Measurements from ENCODE around the gene FBXL19.
"Not testable (repeated sequence)": the region's sequence is repeated elsewhere in the genome, so short reads cannot be mapped to it uniquely, and the experiment has no call there.

The FBXL19 gene

DNA sequence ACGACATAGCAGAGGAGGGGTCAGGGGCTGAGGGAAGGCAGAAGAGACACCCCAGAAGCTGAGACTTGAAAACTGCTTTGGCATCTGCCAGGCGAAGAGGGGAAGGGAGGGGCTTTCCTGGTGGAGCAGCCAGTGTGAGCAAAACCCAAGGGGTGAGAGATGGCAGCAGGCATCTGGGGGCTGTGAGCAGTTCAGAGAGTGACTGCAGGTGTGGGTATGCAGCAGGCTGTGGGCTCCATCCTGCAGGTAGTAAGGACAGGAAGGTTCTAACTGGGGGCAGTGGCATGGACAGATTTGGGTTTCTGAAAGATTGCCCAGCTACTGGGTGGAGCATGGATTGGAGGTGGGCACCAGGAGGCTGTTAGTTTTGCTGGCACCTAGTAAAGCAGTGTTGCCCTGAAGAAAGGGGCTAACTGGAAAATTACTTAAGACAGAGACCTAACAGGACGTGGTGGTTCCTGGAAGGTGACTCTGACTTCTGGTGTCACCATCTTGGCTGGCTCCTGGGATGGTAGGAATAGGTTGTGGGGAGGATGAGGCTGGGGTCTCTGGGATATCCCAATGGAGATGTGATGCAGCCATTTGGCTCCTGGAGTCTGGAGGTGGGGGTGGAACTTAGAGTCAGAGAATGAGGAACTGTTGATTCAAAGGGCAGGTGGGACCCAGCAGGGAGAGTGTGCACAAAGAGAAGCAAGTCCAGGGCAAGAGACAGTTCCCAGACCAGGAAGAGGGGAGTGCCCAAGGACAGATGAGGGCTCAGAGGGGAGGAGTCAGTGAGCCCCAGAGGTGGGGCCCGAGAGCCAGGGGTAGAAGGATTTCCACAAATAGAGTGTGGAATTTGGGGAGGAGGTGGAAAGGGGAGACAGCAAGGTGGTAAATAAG lies 40.7 kb upstream of the FBXL19 start:
- peak; percentile 1 for DNase-seq (ENCODE audit: low spot score)
- TF ChIP-seq, protein P1, sequence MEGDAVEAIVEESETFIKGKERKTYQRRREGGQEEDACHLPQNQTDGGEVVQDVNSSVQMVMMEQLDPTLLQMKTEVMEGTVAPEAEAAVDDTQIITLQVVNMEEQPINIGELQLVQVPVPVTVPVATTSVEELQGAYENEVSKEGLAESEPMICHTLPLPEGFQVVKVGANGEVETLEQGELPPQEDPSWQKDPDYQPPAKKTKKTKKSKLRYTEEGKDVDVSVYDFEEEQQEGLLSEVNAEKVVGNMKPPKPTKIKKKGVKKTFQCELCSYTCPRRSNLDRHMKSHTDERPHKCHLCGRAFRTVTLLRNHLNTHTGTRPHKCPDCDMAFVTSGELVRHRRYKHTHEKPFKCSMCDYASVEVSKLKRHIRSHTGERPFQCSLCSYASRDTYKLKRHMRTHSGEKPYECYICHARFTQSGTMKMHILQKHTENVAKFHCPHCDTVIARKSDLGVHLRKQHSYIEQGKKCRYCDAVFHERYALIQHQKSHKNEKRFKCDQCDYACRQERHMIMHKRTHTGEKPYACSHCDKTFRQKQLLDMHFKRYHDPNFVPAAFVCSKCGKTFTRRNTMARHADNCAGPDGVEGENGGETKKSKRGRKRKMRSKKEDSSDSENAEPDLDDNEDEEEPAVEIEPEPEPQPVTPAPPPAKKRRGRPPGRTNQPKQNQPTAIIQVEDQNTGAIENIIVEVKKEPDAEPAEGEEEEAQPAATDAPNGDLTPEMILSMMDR (IDR thresholded peaks at IDR 0.05; ENCODE audit: extremely low read depth, missing control alignments) = no peak

DNA sequence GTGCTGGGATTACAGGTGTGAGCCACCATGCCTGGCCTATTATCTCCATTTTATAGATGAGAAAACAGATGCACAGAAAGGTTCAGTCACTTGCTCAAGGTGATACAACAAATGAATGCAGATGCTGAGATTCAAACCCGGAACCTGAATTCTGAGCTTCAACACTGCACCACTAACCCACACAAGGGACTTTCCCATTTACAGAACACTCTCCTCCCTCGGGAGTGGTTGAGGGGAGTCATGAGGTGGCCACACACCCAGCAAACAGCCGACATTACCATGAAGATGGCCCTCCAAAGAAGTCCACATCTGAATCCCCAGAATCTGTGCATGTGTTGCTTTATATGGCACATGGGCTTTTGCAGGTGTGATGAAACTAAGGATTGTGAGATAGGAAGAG lies 38.6 kb upstream of the FBXL19 start:
- peak; percentile 58 for DNase-seq (ENCODE audit: low spot score)
- TF ChIP-seq, protein P1 (IDR thresholded peaks at IDR 0.05; ENCODE audit: extremely low read depth, missing control alignments) = no peak

DNA sequence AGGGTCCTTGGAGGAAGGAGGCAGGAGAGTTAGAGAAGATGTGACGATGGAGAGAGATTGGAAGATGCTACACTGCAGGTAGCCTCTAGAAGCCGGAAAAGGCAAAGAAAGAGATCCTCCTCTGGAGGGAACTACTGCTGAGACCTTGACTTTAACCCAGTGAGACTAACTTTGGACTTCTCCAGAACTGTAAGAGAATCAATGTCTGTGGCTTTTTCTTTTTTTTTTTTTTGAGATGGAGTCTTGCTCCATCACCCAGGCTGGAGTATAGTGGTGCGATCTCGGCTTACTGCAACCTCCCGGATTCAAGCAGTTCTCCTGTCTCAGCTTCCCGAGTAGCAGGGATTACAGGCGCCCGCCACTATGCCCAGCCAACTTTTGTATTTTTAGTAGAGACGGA lies 38.2 kb upstream of the FBXL19 start:
- TF ChIP-seq, protein P1 (IDR thresholded peaks at IDR 0.05; ENCODE audit: extremely low read depth, missing control alignments) = no peak
- no peak for DNase-seq (ENCODE audit: low spot score)

DNA sequence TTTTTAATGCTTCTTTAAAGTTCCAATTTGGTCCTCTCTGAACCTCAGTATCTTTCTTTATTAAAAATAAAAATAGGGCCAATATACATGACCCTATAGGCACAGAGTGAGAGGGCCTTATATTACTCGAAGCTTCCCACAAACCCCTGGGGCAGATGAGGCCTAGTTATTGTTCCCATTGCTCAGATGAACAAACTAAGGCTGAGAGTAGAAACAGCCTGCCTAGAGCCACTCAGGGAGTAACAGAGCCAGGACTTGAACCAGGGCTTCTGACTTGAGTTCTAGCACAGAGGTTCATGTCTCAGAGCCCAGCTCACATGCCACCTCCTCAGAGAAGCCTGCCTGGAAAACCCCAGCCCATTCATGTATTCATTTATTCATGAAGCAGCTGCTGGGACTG lies 37.2 kb upstream of the FBXL19 start:
- TF ChIP-seq, protein P1 (IDR thresholded peaks at IDR 0.05; ENCODE audit: extremely low read depth, missing control alignments) = no peak

DNA sequence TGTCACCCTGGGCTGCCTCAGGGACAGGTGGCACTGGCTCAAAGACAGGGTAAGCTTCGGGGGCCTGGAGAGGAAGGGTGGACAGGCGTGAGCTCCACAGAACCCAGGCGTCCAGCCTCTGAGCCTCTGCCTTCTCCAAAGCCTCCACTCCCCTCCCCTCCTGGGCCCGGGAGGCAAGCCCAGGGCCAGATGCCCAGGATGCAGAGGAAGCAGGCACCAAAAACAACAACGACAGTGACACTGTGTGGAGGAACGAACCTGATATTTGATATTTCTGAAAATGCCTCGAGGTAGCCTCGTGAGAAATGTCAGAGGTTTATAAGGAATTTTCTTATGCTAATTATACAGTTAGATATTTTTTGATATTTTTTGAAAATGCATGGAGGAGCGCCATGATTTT lies 35.4 kb upstream of the FBXL19 start:
- TF ChIP-seq, protein P1 (IDR thresholded peaks at IDR 0.05; ENCODE audit: extremely low read depth, missing control alignments) = no peak
- no peak for DNase-seq (ENCODE audit: low spot score)

More for the DNA sequence above, 37.2 kb upstream of the FBXL19 start:
- no peak for DNase-seq (ENCODE audit: low spot score)

DNA sequence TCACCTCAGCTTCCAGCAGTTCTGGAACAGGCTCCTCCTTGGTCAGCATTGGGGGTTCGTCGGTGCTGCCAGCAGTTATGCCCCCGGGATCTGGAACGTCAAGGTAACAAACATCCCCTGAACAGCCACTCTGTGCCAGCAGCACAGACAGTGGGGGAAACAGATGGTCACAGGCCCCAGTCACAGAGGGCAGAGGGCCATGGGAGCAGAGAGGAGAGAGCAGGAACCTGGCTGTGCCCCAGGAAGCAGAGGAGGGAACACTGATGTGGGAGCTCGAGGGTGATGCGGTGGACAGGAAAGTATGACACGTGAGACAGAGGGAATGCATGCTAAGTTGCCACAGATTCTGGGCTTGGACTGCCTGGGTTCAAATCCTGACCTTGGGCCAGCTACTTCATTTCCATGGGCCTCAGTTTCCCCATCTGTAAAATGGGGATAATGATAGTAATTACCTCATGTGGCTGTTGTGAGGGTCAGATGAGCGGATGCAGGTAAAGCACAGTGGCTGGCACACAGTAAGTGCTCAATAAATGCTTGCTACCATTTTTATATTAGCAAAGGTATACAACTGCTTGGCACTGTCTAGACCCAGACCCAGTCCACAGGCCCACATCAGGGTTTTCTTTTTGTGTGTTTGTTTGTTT lies 34.4 kb upstream of the FBXL19 start:
- TF ChIP-seq, protein P1 (IDR thresholded peaks at IDR 0.05; ENCODE audit: extremely low read depth, missing control alignments) = no peak
- no peak for DNase-seq (ENCODE audit: low spot score)

DNA sequence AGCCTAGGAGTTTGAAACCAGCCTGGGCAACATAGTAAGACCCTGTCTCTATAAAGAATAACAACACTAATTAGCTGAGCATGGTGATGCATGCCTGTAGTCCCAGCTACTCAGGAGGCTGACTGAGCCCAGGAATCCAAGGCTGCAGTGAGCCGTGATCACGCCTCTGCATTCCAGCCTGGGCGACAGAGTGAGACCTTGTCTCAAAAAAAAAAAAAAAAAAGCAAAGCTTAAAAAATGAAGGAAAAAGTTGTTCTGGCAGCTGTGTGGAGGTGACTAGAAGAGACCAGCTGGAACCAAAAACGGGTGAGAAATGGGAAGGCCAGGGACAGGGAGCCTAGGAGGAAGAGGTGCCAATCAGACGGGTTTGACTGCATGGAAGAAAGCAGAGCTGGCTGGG lies 33.7 kb upstream of the FBXL19 start:
- TF ChIP-seq, protein P1 (IDR thresholded peaks at IDR 0.05; ENCODE audit: extremely low read depth, missing control alignments) = no peak
- no peak for DNase-seq (ENCODE audit: low spot score)

DNA sequence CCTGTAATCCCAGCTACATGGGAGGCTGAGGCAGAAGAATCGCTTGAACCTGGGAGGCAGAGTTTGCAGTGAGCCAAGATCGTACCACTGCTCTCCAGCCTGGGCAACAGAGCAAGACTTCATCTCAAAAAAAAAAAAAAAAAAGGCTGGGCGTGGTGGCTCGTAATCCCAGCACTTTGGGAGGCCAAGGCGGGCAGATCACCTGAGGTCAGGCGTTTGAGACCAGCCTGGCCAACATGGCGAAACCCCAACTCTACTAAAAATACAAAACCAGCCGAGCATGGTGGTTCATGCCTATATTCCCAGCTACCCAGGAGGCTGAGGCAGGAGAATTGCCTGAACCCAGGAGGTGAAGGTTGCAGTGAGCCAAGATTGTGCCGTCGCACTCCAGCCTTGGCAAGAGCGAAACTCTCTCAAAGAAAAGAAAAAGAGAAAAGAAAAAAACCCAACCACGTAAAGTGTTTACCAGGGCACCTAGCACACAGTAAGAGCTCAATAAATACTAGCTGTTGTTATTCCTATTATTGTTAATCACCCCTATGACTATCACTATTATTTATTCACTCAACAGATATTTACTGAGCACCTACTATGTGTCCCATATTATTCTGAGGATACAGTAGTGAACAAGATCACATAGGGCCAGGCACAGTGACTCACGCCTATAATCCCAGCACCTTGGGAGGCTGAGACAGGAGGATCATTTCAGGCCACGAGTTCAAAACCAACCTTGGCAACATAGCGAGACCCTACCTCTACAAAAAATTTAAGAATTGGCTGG lies 32.1 kb upstream of the FBXL19 start:
- DNase-seq (ENCODE audit: low spot score) = not testable (repeated sequence)
